GM12878 (cell line): ENCODE measurements around the gene LITAF. TPM values are rescaled to one million over a fixed set of nuclear protein-coding genes. Genes with fewer than 3 reads are reported as not detected.

Source experiments
- ATAC-seq: fragments of 200-7000 bp; cut with Tn5 transposase; 3 replicates; pipeline ENCODE4 v1.9.1; 2020; ENCODE audit warnings: mild to moderate bottlenecking, moderate library complexity
- BruUV-seq: library from RNA; stranded (reverse); fragments of 400-500 nt; replicated peaks from 2 replicates; lab custom pipeline; 2021; lab: Mats Ljungman, UMichigan
- CTCF ChIA-PET: fragments of 300-600 bp; sonication (Branson Sonifier 250); formaldehyde crosslinking; extraction: SDS; loops from one replicate; lab custom pipeline; 2021; ENCODE audit warnings: inconsistent platforms; lab: Yijun Ruan, JAX
- POLR2A ChIA-PET: fragments of 350-600 bp; formaldehyde crosslinking; extraction: SDS; loops from one replicate; lab custom pipeline; 2021; ENCODE audit warnings: inconsistent platforms; lab: Charles Lee
- RAD21 ChIA-PET: fragments of 300-600 bp; sonication (Branson Sonifier 250); formaldehyde crosslinking; loops from one replicate; lab custom pipeline; 2023; ENCODE audit warnings: antibody characterized with exemption; ENCODE audit not compliant: unreplicated experiment; lab: Charles Lee
- SMC1A ChIA-PET: fragments of 300-600 bp; sonication (Branson Sonifier 250); formaldehyde crosslinking; loops from one replicate; lab custom pipeline; 2023; ENCODE audit not compliant: unreplicated experiment, uncharacterized antibody; lab: Charles Lee
- DNase-seq: peaks from one replicate; pipeline ENCODE4 v3.0.0-alpha.2; 2011; ENCODE audit warnings: low read depth, low spot score
- FAIRE-seq: peaks from 3 replicates; lab custom pipeline; 2011; peaks lifted over from hg19 to GRCh38; lab: Jason Lieb, UNC
- H2AFZ ChIP-seq: 2 replicates; pipeline ENCODE4 v1.6.0; 2011; ENCODE audit warnings: low read depth, low read length, control low read depth; ENCODE audit not compliant: control insufficient read depth
- H3K27ac ChIP-seq: 2 replicates; pipeline ENCODE4 v1.5.1; 2011; ENCODE audit warnings: control low read depth; ENCODE audit not compliant: control insufficient read depth, insufficient read depth
- H3K27me3 ChIP-seq, 2 experiments: replicated peaks in 1 of 2; 2 replicates each; pipeline versions ENCODE4 v1.6.0 to v1.6.1; 2011; ENCODE audit warnings: low read length in 1 of 2; ENCODE audit not compliant: control insufficient read depth in 2 of 2, insufficient read depth in 2 of 2
- H3K36me3 ChIP-seq, 2 experiments: 2 replicates each; pipeline ENCODE4 v1.5.1; 2011; ENCODE audit warnings: low read length in 1 of 2; ENCODE audit not compliant: control insufficient read depth in 2 of 2, insufficient read depth in 2 of 2
- H3K4me1 ChIP-seq: 2 replicates; pipeline ENCODE4 v1.6.1; 2011; ENCODE audit warnings: mild to moderate bottlenecking, low read length, moderate library complexity, mixed read lengths; ENCODE audit not compliant: control insufficient read depth, insufficient read depth
- H3K4me2 ChIP-seq: 2 replicates; pipeline ENCODE4 v1.6.0; 2011; ENCODE audit warnings: control low read depth; ENCODE audit not compliant: control insufficient read depth, insufficient read depth
- H3K4me3 ChIP-seq: fragments of 200-600 bp; sonication (generic); 2 replicates; pipeline ENCODE4 v1.5.1; 2016
- H3K79me2 ChIP-seq: 2 replicates; pipeline ENCODE4 v1.6.0; 2011; ENCODE audit warnings: low read length; ENCODE audit not compliant: control insufficient read depth, insufficient read depth
- H3K9ac ChIP-seq: 2 replicates; pipeline ENCODE4 v1.8.0; 2011; ENCODE audit warnings: low read length, control low read depth, mixed read lengths; ENCODE audit not compliant: control insufficient read depth, insufficient read depth
- H3K9me3 ChIP-seq: replicated peaks from 3 replicates; pipeline ENCODE4 v1.5.1; 2011; ENCODE audit warnings: mild to moderate bottlenecking, low read length; ENCODE audit not compliant: control insufficient read depth, insufficient read depth
- H4K20me1 ChIP-seq: 2 replicates; pipeline ENCODE4 v1.6.0; 2011; ENCODE audit not compliant: control insufficient read depth, insufficient read depth
- BRCA1 ChIP-seq: IDR thresholded peaks from 2 replicates; pipeline ENCODE4 v1.6.1; 2011; ENCODE audit warnings: low read depth, low read length, improper control_type of control experiment
- E2F8 ChIP-seq: fragments of 450-650 bp; IDR thresholded peaks from 2 replicates; pipeline ENCODE4 v1.6.1; 2018; ENCODE audit warnings: mild to moderate bottlenecking, low read depth, moderate library complexity; ENCODE audit not compliant: partially characterized antibody
- HDAC6 ChIP-seq: fragments of 200-600 bp; sonication (generic); IDR thresholded peaks from one replicate; pipeline ENCODE4 v1.8.0; 2017; ENCODE audit warnings: antibody characterized with exemption; ENCODE audit not compliant: unreplicated experiment
- JUNB ChIP-seq: IDR thresholded peaks from 2 replicates; pipeline ENCODE4 v1.6.1; 2016; ENCODE audit warnings: antibody characterized with exemption, mild to moderate bottlenecking
- MEF2A ChIP-seq: IDR thresholded peaks from 2 replicates; pipeline ENCODE4 v1.6.1; 2011; ENCODE audit warnings: low read depth, mild to moderate bottlenecking, low read length, moderate library complexity; ENCODE audit not compliant: insufficient read depth
- POU2F2 ChIP-seq: IDR thresholded peaks from 3 replicates; pipeline ENCODE4 v1.6.1; 2011; ENCODE audit warnings: low read depth, mild to moderate bottlenecking, low read length, borderline replicate concordance
- RELB ChIP-seq: fragments of 450-650 bp; IDR thresholded peaks from 2 replicates; pipeline ENCODE4 v1.6.1; 2017; ENCODE audit warnings: low read depth, mild to moderate bottlenecking, moderate library complexity
- RFX5 ChIP-seq: IDR thresholded peaks from 2 replicates; pipeline ENCODE4 v1.6.1; 2011; ENCODE audit warnings: low read depth, low read length, improper control_type of control experiment
- SIN3A ChIP-seq: IDR thresholded peaks from 2 replicates; pipeline ENCODE4 v1.6.1; 2012; ENCODE audit warnings: low read depth, low read length, improper control_type of control experiment
- SMAD5 ChIP-seq: IDR thresholded peaks from 2 replicates; pipeline ENCODE4 v1.6.1; 2016; ENCODE audit warnings: antibody characterized with exemption, low read depth
- ZBTB33 ChIP-seq: fragments of 450-650 bp; IDR thresholded peaks from 2 replicates; pipeline ENCODE4 v1.6.1; 2017; ENCODE audit warnings: mild to moderate bottlenecking
- WGBS: methylation state at CpG from one replicate; pipeline ENCODE4 v1.1.6; 2016; ENCODE audit warnings: low lambda C conversion rate; ENCODE audit not compliant: insufficient replicate concordance, insufficient coverage; ENCODE audit errors: missing lambda C conversion rate; 5-methylcytosine and 5-hydroxymethylcytosine counted together
- in situ Hi-C: fragments of 300-500 bp; cut with MboI; formaldehyde crosslinking; loops from 9 replicates; pipeline ENCODE4 v1.14.3; 2018; ENCODE audit warnings: mixed read lengths
- intact Hi-C: fragments of 100-400 bp; cut with micrococcal nuclease; formaldehyde crosslinking; loops from one replicate; pipeline ENCODE4 v1.14.2; 2022; ENCODE audit not compliant: unreplicated experiment
- polyA plus RNA-seq, 11 experiments: library from polyadenylated mRNA; depleted of rRNA in 4 of 11; unstranded in 6 of 11; stranded (reverse) in 5 of 11; fragments of >200 nt; fragmentation: Nextera tagmentation in 4 of 11; fragmentation: Illumina TruSeq in 1 of 11; extraction: Ambion mirVana in 4 of 11; extraction: Trizol in 1 of 11; gene quantifications; 1 replicate in 1 of 11; 2 replicates in 10 of 11; pipeline versions ENCODE4 v1.2.1 to v1.2.3, GENCODE V29; 2011 to 2016; ENCODE audit warnings: inconsistent platforms in 2 of 11, missing spikeins in 2 of 11, low read depth in 1 of 11
- total RNA-seq, 4 experiments: library from RNA; depleted of rRNA in 3 of 4; stranded (reverse); fragments of >200 nt in 3 of 4; fragmentation: Illumina TruSeq in 1 of 4; extraction: Trizol in 1 of 4; gene quantifications; 2 replicates each; pipeline versions ENCODE4 v1.2.1 to v1.2.3, GENCODE V29; 2013 to 2021

Gene LITAF
- total and polyA plus RNA-seq, 10 of the 15 experiments (the other 5 are each of a cell fraction or from before 2014, with no cell fraction given): 99.2 to 211 (median 147) TPM

- H3K4me2 ChIP-seq: no peak overlapping the region
- no TSS peak for BruUV-seq
- WGBS: 44% methylated on average over 10 of the region's 10 CpGs
- SMC1A ChIA-PET: no interaction called here
- no peak for ATAC-seq
- no peaks in the 10 kb centered on the region for H3K27me3 ChIP-seq
- in situ Hi-C loops (no loop called here), intact Hi-C loops (no loop called here)
- H3K4me1 ChIP-seq: no peaks in the 10 kb centered on the region
- no peak overlapping the region for H3K9ac ChIP-seq
- H3K79me2 ChIP-seq: no peaks in the 10 kb centered on the region
- no peak for FAIRE-seq
- RAD21 ChIA-PET: no interaction called here
- TF ChIP-seq RFX5 (no peak), RELB (no peak), JUNB (no peak), BRCA1 (no peak), POU2F2 (no peak), SMAD5 (no peak)
- H3K9me3 ChIP-seq: no peaks in the 10 kb centered on the region; the same call in 1 of the 3 replicates
- no peak overlapping the region for H3K4me3 ChIP-seq
- CTCF ChIA-PET: interaction anchor here (1.0 to 2.8 kb wide), 2 partner anchors 10 to 11 kb away, joined by 3 to 10 read pairs; no protein-coding TSS in a partner anchor
- H3K27ac ChIP-seq: no peak overlapping the region
- no peaks in the 10 kb centered on the region for H3K36me3 ChIP-seq
- H2AFZ ChIP-seq: no peak overlapping the region
- POLR2A ChIA-PET: no interaction called here
- no peak for DNase-seq
- H4K20me1 ChIP-seq: no peaks in the 10 kb centered on the region
These were observed 66.3 kb downstream of the LITAF start for GRCh38 chr16:11520442-11520841.

- Histone ChIP-seq H2AFZ (no peak overlapping the region), H3K4me2 (no peak overlapping the region), H3K36me3 (no peaks in the 10 kb centered on the region), H3K9ac (no peak overlapping the region), H3K4me3 (no peak overlapping the region), H3K79me2 (no peaks in the 10 kb centered on the region), H3K9me3 (no peaks in the 10 kb centered on the region; the same call in 1 of the 3 replicates), H4K20me1 (no peaks in the 10 kb centered on the region), H3K27ac (no peak overlapping the region), H3K4me1 (no peaks in the 10 kb centered on the region), H3K27me3 (no peaks in the 10 kb centered on the region)
- FAIRE-seq (no peak), ATAC-seq (no peak), DNase-seq (no peak)
- in situ Hi-C loops (no loop called here), intact Hi-C loops (no loop called here)
- no TSS peak for BruUV-seq
- SMC1A ChIA-PET: no interaction called here
- CTCF ChIA-PET: interaction anchor here (2.8 kb wide), 1 partner anchor 14 kb away, joined by 10 read pairs; no protein-coding TSS in a partner anchor
- WGBS: 67% methylated on average over 5 of the region's 5 CpGs
- RAD21 ChIA-PET: no interaction called here
- POLR2A ChIA-PET: interaction anchor here (0.7 kb wide), 1 partner anchor 84 kb away, joined by 3 read pairs; no protein-coding TSS in a partner anchor
- TF ChIP-seq ZBTB33 (no peak), MEF2A (no peak), E2F8 (no peak), SIN3A (no peak), HDAC6 (no peak)
These were observed 68.8 kb downstream of the LITAF start for GRCh38 chr16:11517961-11518360.
